Stimulated activated naive CD8-positive, alpha-beta T cell treated with anti-CD3 and anti-CD28 coated beads, Interleukin-15, Interleukin-2, amounts not matched to agents 100 ng/mL and 50 ng/mL, for 24 hours (primary cell): ENCODE data around the gene AFG1L.
A peak's percentile ranks its signal among the peaks of the same experiment; 100 is the strongest.

Experiments
- H3K27ac Mint-ChIP-seq: one replicate; pipeline ENCODE4 v1.8.0; 2021; ENCODE audit warnings: mild to moderate bottlenecking, mixed read lengths
- H3K27me3 Mint-ChIP-seq: one replicate; pipeline ENCODE4 v1.8.0; 2021; ENCODE audit warnings: mixed read lengths
- H3K36me3 Mint-ChIP-seq: one replicate; pipeline ENCODE4 v1.8.0; 2021; ENCODE audit warnings: low read depth, mixed read lengths
- H3K4me1 Mint-ChIP-seq: one replicate; pipeline ENCODE4 v1.8.0; 2021; ENCODE audit warnings: low read depth, mixed read lengths
- H3K4me3 Mint-ChIP-seq: one replicate; pipeline ENCODE4 v1.8.0; 2021; ENCODE audit warnings: mild to moderate bottlenecking, mixed read lengths
- H3K9me3 Mint-ChIP-seq: one replicate; pipeline ENCODE4 v1.8.0; 2021; ENCODE audit warnings: mixed read lengths

AFG1L gene

DNA sequence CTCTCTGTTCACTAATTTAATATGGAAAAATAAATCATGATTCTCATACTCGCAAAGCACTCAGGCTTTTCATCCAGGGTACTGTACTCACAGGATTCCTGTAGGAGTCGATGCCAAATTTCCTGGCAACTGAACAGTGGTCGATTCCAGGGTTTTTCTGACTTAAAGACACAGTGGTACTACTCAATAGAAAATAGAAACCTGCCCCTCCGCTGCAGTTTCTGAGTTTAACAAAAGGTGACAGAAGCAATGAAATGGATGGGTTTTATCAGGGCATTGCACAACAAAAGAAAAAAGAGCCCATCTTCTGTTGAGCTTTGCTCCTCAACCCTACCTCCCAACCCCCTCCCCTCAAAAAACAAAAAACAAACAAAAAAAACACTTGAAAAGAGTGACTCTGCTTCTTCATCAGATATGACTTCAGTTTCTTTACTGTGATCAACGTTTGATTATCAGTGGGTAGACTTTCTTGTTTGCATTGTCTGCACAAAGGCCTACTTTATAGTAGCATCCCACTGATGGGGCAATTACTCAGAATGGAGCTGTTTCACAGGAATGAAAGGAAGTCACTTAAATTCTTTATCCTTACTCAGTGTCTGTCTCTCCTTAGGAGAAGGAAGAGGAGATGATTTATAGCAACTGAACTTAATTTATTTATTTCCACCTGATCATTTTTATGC lies 169.7 kb downstream of the AFG1L start:
- H3K4me3 Mint-ChIP-seq = no peak overlapping the region
- H3K4me1 Mint-ChIP-seq = no peaks in the 10 kb centered on the region
- no peaks in the 10 kb centered on the region for H3K27me3 Mint-ChIP-seq
- no peaks in the 10 kb centered on the region for H3K36me3 Mint-ChIP-seq
- H3K27ac Mint-ChIP-seq = no peak overlapping the region
- no peaks in the 10 kb centered on the region for H3K9me3 Mint-ChIP-seq

DNA sequence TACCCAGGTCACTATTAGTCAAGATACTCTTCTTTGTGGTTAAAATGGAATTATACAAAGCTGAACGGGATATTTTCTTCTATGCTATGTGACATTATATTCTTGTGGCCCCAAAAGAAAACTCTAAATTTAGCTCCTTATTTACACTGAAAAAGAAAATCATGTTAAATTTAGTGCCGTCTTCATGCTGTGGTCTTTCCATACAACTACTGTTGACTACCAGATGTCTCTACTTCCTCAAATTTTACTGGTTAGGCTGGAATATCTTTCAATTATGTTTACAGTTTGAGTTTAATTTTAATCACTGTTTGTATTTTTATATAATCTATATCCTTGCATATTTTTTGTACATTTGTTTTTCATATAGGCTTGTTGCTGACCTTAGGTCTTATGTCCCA lies 170.2 kb downstream of the AFG1L start:
- Mint-ChIP-seq H3K4me1 (no peaks in the 10 kb centered on the region), H3K4me3 (no peak overlapping the region), H3K9me3 (no peaks in the 10 kb centered on the region), H3K27ac (no peak overlapping the region), H3K36me3 (no peaks in the 10 kb centered on the region), H3K27me3 (no peaks in the 10 kb centered on the region)

DNA sequence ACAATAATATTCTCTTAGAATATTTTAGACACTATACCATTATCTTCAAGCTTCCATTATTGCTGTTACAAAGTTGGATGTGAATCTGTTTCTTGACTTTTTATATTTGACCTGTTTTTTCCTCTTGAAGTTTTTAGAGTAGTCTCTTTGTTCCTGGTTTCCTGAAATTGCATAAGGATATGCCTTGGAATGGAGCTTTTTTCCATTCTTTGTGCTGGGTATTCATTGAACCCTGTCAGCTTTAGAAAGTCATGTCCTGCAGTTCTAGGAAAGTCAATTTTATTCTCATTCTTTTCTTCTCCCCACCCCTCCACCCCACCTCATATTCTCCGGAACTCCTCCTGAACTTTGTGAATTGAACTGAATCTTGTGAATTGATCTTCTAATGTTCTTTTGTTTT lies 173.5 kb downstream of the AFG1L start:
- Mint-ChIP-seq H3K27ac (no peak overlapping the region), H3K36me3 (peaks cover 4% of the 10 kb centered on the region), H3K4me3 (no peak overlapping the region), H3K4me1 (no peaks in the 10 kb centered on the region), H3K27me3 (no peaks in the 10 kb centered on the region), H3K9me3 (no peaks in the 10 kb centered on the region)

DNA sequence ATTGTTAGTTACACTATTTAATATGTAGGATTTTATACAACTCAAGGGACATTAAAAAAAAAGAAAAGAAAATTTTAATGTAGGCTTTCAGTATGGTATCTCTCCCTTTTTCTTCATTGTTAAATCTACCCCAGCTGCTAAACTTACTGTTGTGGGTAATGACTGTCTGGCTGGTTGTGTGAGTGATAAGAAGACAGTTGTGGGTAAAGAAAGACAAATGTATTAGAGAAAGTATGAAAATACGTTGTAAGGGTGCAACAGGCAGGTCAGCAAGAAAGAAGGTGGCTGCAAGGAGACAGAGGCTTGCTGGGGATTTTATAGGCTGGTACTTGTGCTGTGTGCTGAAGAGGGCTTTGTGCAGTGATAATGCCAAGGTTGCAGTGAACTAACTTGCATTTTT lies 174.5 kb downstream of the AFG1L start:
- H3K27me3 Mint-ChIP-seq = no peaks in the 10 kb centered on the region
- no peak overlapping the region for H3K4me3 Mint-ChIP-seq
- H3K36me3 Mint-ChIP-seq = peaks cover 4% of the 10 kb centered on the region
- H3K9me3 Mint-ChIP-seq = no peaks in the 10 kb centered on the region
- peaks cover 4% of the 10 kb centered on the region for H3K4me1 Mint-ChIP-seq
- H3K27ac Mint-ChIP-seq = no peak overlapping the region

DNA sequence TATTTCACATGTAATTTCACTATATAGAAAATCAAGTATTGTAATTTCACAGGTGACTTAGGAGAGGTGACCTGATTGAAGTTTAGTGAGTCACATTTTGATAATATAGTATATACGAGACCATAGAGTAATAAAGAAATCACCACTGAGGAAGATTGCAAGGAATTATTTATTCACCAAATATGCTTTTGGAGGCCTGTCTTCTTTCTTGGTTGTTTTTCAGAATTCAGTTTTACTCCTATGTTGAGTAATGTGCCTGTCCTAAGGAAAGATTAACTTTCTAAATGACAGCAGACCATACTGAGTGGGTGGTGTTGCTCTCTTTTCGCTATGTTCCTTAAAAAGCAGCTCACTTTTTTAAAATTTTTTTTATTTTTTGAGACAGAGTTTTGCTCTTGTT lies 178.3 kb downstream of the AFG1L start:
- H3K4me1 Mint-ChIP-seq = peaks cover 4% of the 10 kb centered on the region
- H3K36me3 Mint-ChIP-seq = peaks cover 12% of the 10 kb centered on the region
- no peak overlapping the region for H3K27ac Mint-ChIP-seq
- no peak overlapping the region for H3K4me3 Mint-ChIP-seq
- H3K27me3 Mint-ChIP-seq = no peaks in the 10 kb centered on the region
- H3K9me3 Mint-ChIP-seq = no peaks in the 10 kb centered on the region

DNA sequence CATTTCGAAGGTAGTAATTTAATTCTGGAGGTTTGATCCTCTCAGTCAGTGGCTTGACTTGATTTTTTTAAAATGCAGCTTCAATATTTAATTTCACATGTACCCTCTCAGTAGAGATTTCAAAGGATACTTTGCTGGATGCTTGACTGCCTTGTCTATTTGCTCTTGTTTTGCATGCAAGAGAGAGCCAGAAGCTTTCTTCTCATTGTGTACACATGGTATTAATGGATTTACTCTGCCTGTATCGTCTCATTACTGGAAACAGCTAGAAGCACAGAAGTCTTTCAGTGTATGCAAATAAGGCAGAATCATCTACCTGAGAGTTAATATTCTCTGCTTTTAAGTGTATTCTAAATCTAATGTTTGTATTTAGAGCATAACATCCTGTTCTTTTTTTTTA lies 181.5 kb downstream of the AFG1L start:
- Mint-ChIP-seq H3K9me3 (no peaks in the 10 kb centered on the region), H3K4me3 (no peak overlapping the region)

DNA sequence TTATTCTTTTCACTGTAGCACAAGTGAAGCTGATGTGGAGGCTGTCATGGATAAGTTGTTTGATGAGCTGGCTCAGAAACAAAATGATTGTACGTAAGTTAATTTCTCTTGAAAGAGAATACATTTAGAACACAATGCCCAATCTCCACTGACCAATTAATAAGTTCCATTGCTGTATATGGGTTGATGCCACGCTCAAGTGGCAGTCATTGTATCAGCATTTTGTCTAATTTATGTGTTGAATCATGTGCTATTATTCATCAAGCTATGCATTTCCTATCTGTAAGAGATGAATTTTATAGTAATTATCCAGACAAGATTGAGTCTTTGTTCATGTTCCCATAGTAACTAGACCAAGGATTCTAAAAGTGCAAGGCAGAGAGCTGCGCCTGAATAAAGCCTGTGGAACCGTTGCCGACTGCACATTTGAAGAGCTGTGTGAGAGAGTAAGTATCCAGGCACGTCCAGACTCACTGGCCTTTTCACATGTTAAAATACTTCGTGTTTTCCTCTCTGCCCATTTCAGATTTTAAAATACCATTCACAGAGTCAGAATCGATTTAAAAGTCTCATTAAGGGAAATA lies 182.1 kb downstream of the AFG1L start:
- Mint-ChIP-seq H3K4me3 (no peak overlapping the region), H3K4me1 (peaks cover 4% of the 10 kb centered on the region), H3K36me3 (peaks cover 18% of the 10 kb centered on the region), H3K9me3 (no peaks in the 10 kb centered on the region), H3K27me3 (no peaks in the 10 kb centered on the region), H3K27ac (no peak overlapping the region)

More for the DNA sequence above, 181.5 kb downstream of the AFG1L start:
- no peak overlapping the region for H3K27ac Mint-ChIP-seq
- H3K36me3 Mint-ChIP-seq = peaks cover 18% of the 10 kb centered on the region
- no peaks in the 10 kb centered on the region for H3K27me3 Mint-ChIP-seq
- H3K4me1 Mint-ChIP-seq = peaks cover 4% of the 10 kb centered on the region

DNA sequence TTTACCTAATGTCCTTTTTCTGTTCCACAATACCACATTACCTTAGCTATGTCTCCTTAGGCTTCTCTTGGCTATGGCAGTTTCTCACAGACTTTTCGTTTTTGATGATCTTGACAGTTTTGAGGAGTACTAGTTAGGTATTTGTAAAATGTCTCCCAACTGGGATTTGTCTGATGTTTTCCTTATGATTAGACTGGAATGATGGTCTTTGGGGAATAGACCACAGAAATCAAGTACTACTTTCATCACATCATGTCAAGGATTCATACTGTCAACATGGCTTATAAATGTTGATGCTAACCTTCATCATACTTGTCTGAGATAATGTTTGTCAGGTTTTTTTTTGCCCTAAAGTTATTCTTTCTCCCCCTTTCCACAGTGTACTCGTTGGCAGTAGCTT lies 187.7 kb downstream of the AFG1L start:
- no peak overlapping the region for H3K4me3 Mint-ChIP-seq
- H3K36me3 Mint-ChIP-seq = peaks cover 16% of the 10 kb centered on the region
- no peaks in the 10 kb centered on the region for H3K27me3 Mint-ChIP-seq

DNA sequence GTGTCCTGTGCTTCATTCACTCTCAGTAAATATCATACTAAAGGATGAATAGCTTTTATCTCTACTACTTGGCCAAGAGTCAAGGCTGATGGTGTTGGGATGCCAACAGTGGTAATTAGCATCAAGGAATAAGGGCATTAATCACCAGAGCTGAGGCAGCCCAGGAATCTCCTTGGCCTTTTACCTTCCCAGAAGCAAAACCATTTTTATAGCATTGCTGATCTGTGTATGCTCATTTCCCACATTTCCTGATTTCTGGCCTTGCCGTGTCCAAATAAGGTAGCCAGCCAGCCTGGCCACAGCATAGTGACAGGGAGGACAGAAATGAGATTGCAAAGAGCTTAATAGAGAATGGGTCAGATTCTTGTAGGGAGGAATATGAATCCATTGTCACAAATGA lies 189.2 kb downstream of the AFG1L start:
- H3K27ac Mint-ChIP-seq = no peak overlapping the region
- peaks cover 20% of the 10 kb centered on the region for H3K36me3 Mint-ChIP-seq
- peaks cover 4% of the 10 kb centered on the region for H3K4me1 Mint-ChIP-seq
- no peak overlapping the region for H3K4me3 Mint-ChIP-seq
- peaks cover 5% of the 10 kb centered on the region for H3K9me3 Mint-ChIP-seq
- H3K27me3 Mint-ChIP-seq = no peaks in the 10 kb centered on the region

More for the DNA sequence above, 187.7 kb downstream of the AFG1L start:
- no peaks in the 10 kb centered on the region for H3K4me1 Mint-ChIP-seq
- H3K27ac Mint-ChIP-seq = no peak overlapping the region
- H3K9me3 Mint-ChIP-seq = peaks cover 5% of the 10 kb centered on the region

DNA sequence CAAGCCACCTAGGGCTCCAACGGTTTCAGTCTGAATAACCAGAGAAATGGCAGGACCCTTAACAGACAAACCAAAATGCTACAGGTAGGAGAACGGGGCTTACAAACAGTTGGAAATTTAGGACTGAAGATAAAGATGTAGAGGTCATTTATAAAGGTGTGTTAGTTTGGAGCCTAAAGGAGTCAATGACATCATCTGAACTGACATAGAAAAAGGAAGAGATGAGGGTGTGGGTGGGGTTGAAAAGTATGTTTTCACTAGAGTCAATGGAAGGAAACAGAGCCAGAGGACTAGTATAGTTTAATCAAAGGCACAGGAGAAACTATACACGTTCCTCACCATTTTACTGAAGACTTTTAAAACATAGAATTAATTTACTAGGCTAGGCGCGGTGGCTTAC lies 194.8 kb downstream of the AFG1L start:
- H3K4me3 Mint-ChIP-seq = no peak overlapping the region
- H3K27ac Mint-ChIP-seq = no peak overlapping the region
- no peaks in the 10 kb centered on the region for H3K27me3 Mint-ChIP-seq
- H3K36me3 Mint-ChIP-seq = peaks cover 4% of the 10 kb centered on the region
- no peaks in the 10 kb centered on the region for H3K9me3 Mint-ChIP-seq
- H3K4me1 Mint-ChIP-seq = peaks cover 4% of the 10 kb centered on the region

DNA sequence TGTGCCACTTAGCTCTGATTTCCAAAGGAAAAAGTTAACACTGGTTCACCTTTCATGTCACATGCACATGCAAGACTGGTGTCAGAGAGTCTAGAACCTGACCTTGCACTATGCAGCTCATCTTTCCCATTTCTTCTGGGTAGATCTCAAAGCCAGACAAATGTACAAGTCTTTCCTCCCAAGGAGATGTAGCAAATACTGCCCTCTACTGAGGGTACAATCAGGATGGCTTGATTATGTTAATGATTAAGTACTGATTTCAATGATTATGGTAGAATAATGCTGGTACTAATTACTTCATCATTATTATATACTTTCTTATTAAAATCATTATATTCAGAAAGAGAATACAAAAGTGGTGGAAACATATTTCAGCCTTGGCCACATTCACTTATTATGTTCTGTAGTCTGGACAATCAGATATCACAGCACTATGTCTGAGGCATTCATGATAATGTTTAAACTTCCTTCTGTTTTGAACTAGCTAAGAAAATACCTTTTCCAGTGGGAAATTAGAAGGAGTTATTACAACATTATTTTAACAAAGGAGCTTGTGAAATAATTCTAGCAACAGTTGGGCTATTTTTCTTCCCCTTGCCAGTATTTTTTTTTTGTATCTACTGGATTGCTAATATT lies 197.4 kb downstream of the AFG1L start:
- H3K36me3 Mint-ChIP-seq = peaks cover 4% of the 10 kb centered on the region
- H3K4me3 Mint-ChIP-seq = no peak overlapping the region
- H3K9me3 Mint-ChIP-seq = no peaks in the 10 kb centered on the region
- no peak overlapping the region for H3K27ac Mint-ChIP-seq
- H3K27me3 Mint-ChIP-seq = no peaks in the 10 kb centered on the region
- peaks cover 4% of the 10 kb centered on the region for H3K4me1 Mint-ChIP-seq

DNA sequence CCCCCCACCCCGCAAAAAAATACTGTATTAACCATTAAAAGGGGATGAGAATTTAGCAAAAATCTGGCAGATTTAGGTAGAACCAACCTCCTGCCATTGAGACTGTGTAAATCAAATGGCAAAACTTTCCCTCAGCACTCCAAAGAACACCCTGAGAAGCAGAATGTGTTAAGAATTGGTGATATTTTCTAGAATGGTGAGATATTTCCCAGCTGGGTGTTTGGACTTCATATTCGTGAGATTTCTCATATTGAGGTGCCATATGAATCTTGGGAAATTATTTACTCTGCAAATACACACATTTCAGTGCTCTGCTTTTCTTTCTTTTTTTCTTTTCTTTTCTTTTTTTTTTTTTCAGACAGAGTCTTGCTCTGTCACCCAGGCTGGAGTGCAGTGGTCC lies 199.6 kb downstream of the AFG1L start:
- no peaks in the 10 kb centered on the region for H3K9me3 Mint-ChIP-seq
- no peaks in the 10 kb centered on the region for H3K36me3 Mint-ChIP-seq
- no peaks in the 10 kb centered on the region for H3K27me3 Mint-ChIP-seq
- no peak overlapping the region for H3K4me3 Mint-ChIP-seq
- no peak overlapping the region for H3K27ac Mint-ChIP-seq
- no peaks in the 10 kb centered on the region for H3K4me1 Mint-ChIP-seq

DNA sequence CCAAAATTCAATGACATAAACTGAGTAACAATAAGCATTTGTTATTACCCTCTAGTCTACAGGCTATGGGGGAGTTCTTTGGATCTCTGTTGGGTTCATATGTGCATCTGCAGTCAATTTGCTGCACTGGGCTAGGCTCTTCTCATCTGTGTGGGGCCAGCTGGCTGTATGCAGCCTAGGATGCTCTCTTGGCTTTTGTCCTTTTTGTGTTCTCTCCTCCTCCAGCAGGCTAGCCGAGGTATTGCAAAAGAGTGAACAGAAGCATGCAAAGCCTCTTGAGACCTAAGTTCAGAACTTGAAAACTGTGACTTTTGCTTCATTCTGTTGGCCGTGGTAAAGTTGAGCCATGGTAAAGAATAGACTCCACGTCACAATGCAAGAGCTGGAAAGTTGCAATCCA lies 203.0 kb downstream of the AFG1L start:
- no peaks in the 10 kb centered on the region for H3K27me3 Mint-ChIP-seq
- H3K27ac Mint-ChIP-seq = no peak overlapping the region

DNA sequence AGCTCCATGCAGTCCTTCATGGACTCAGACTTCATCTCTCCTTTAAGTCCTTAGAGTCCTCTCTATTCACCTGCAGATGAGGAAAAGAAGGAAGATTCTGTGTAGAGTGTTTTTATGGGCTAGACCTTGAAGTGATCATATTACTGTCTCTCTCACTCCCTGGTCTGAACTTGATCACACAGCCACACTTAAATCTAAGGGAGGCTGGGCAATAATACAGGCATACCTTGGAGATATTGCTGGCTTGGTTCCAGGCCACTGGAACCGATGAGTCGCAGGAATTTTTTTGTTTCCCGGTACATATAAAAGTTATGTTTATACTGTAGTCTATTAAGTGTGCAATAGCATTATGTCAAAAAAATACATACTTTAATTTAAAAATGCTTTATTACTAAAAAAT lies 206.7 kb downstream of the AFG1L start:
- Mint-ChIP-seq H3K4me3 (no peak overlapping the region), H3K27ac (peak overlapping the region; percentile 40), H3K27me3 (no peaks in the 10 kb centered on the region), H3K36me3 (peaks cover 29% of the 10 kb centered on the region), H3K4me1 (peaks cover 13% of the 10 kb centered on the region), H3K9me3 (no peaks in the 10 kb centered on the region)

More for the DNA sequence above, 203.0 kb downstream of the AFG1L start:
- Mint-ChIP-seq H3K9me3 (no peaks in the 10 kb centered on the region), H3K36me3 (peaks cover 7% of the 10 kb centered on the region), H3K4me1 (peaks cover 13% of the 10 kb centered on the region), H3K4me3 (no peak overlapping the region)

DNA sequence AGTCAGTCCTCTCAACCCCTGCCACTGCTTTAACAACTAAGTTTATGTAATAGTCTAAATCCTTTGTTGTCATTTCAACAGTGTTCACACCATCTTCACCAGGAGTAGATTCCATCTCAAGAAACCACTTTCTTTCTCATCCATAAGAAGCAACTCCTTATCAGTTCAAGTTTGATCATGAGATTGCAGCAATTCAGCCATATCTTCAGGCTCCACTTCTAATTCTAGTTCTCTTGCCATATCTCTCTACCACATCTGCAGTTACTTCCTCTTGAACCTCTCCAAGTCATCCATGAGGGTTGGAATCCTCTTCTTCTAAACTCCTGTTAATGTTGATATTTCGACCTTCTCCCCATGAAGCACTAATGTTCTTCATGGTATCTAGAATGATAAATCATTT lies 208.0 kb downstream of the AFG1L start:
- no peak overlapping the region for H3K27ac Mint-ChIP-seq
- no peaks in the 10 kb centered on the region for H3K9me3 Mint-ChIP-seq
- H3K4me1 Mint-ChIP-seq = peaks cover 13% of the 10 kb centered on the region
- H3K4me3 Mint-ChIP-seq = no peak overlapping the region
- peaks cover 33% of the 10 kb centered on the region for H3K36me3 Mint-ChIP-seq
- no peaks in the 10 kb centered on the region for H3K27me3 Mint-ChIP-seq
